Neural cell (in vitro differentiated cells): ENCODE measurements around the gene CXCL5.

Experiments used
- CTCF ChIP-seq: fragments of 450-650 bp; IDR thresholded peaks from 2 replicates; pipeline ENCODE4 v1.5.1; 2014; ENCODE audit warnings: antibody characterized with exemption, mild to moderate bottlenecking, moderate library complexity; ENCODE audit not compliant: poor library complexity, severe bottlenecking
- POLR2AphosphoS5 ChIP-seq: IDR thresholded peaks from 2 replicates; pipeline ENCODE4 v1.6.1; 2012

GRCh38 chr4:73976217-73976616, 22.3 kb downstream of the CXCL5 start:
- TF ChIP-seq CTCF (no peak), POLR2AphosphoS5 (no peak)
